Hepatocyte (in vitro differentiated cells): ENCODE data around the gene DPP10. TPM values are rescaled to one million over a fixed set of nuclear protein-coding genes. Genes with fewer than 3 reads are reported as not detected.
"Not testable (repeated sequence)": the region's sequence is repeated elsewhere in the genome, so short reads cannot be mapped to it uniquely, and the experiment has no call there.

Experiments
- DNase-seq: peaks from one replicate; pipeline ENCODE4 v3.0.0-alpha.2; 2016; ENCODE audit warnings: low spot score
- H2AFZ ChIP-seq: fragments of 200-600 bp; sonication (generic); 2 replicates; pipeline ENCODE4 v1.6.0; 2016; ENCODE audit warnings: antibody characterized with exemption, mild to moderate bottlenecking
- H3K27ac ChIP-seq: fragments of 200-600 bp; sonication (generic); 2 replicates; pipeline ENCODE4 v1.5.1; 2016; ENCODE audit warnings: mild to moderate bottlenecking
- H3K27me3 ChIP-seq: fragments of 200-600 bp; sonication (generic); 2 replicates; pipeline ENCODE4 v1.6.1; 2016
- H3K36me3 ChIP-seq: fragments of 200-600 bp; sonication (generic); replicated peaks from 2 replicates; pipeline ENCODE4 v1.5.1; 2016; ENCODE audit warnings: low read depth; ENCODE audit not compliant: insufficient read depth
- H3K4me1 ChIP-seq: fragments of 200-600 bp; sonication (generic); 2 replicates; pipeline ENCODE4 v1.5.1; 2016; ENCODE audit warnings: mild to moderate bottlenecking, moderate library complexity; ENCODE audit not compliant: insufficient read depth
- H3K4me2 ChIP-seq: fragments of 200-600 bp; sonication (generic); 2 replicates; pipeline ENCODE4 v1.6.0; 2016
- H3K4me3 ChIP-seq: fragments of 200-600 bp; sonication (generic); 2 replicates; pipeline ENCODE4 v1.5.1; 2016; ENCODE audit warnings: mild to moderate bottlenecking
- H3K79me2 ChIP-seq: fragments of 200-600 bp; sonication (generic); 2 replicates; pipeline ENCODE4 v1.6.0; 2017; ENCODE audit warnings: mild to moderate bottlenecking
- H3K9me2 ChIP-seq: fragments of 200-600 bp; sonication (generic); replicated peaks from 2 replicates; pipeline ENCODE4 v1.6.0; 2017; ENCODE audit warnings: mild to moderate bottlenecking; ENCODE audit not compliant: insufficient read depth
- H3K9me3 ChIP-seq: fragments of 200-600 bp; sonication (generic); 2 replicates; pipeline ENCODE4 v1.5.1; 2016; ENCODE audit warnings: low read depth, mild to moderate bottlenecking
- H4K20me1 ChIP-seq: fragments of 200-600 bp; sonication (generic); 2 replicates; pipeline ENCODE4 v1.6.0; 2016; ENCODE audit warnings: mild to moderate bottlenecking; ENCODE audit not compliant: insufficient read depth, poor library complexity, severe bottlenecking
- CTCF ChIP-seq: fragments of 200-600 bp; sonication (generic); IDR thresholded peaks from 2 replicates; pipeline ENCODE4 v1.5.1; 2016; ENCODE audit warnings: antibody characterized with exemption, mild to moderate bottlenecking; ENCODE audit not compliant: poor library complexity
- EZH2 ChIP-seq: fragments of 200-600 bp; sonication (generic); IDR thresholded peaks from 2 replicates; pipeline ENCODE4 v1.6.1; 2016; ENCODE audit warnings: antibody characterized with exemption, mild to moderate bottlenecking, borderline replicate concordance
- EZH2phosphoT487 ChIP-seq: fragments of 200-600 bp; sonication (generic); IDR thresholded peaks from one replicate; pipeline ENCODE4 v1.6.1; 2018; ENCODE audit warnings: antibody characterized with exemption, mild to moderate bottlenecking, low read depth, moderate library complexity; ENCODE audit not compliant: unreplicated experiment, severe bottlenecking
- WGBS: methylation state at CpG from one replicate; pipeline ENCODE4 v1.1.6; 2016; ENCODE audit warnings: low lambda C conversion rate; ENCODE audit errors: missing lambda C conversion rate; 5-methylcytosine and 5-hydroxymethylcytosine counted together
- polyA plus RNA-seq: library from polyadenylated mRNA; unstranded; fragments of >200 nt; fragmentation: Nextera tagmentation; extraction: Ambion mirVana; gene quantifications from 2 replicates; pipeline ENCODE4 v1.2.1, GENCODE V29; 2016
- total RNA-seq: library from RNA; depleted of rRNA; stranded (reverse); fragments of >200 nt; gene quantifications from 2 replicates; pipeline ENCODE4 v1.2.3, GENCODE V29; 2014

Gene DPP10
- total and polyA plus RNA-seq, 2 experiments from 2014 or later, result 5.0 to 15.7 TPM

DNA sequence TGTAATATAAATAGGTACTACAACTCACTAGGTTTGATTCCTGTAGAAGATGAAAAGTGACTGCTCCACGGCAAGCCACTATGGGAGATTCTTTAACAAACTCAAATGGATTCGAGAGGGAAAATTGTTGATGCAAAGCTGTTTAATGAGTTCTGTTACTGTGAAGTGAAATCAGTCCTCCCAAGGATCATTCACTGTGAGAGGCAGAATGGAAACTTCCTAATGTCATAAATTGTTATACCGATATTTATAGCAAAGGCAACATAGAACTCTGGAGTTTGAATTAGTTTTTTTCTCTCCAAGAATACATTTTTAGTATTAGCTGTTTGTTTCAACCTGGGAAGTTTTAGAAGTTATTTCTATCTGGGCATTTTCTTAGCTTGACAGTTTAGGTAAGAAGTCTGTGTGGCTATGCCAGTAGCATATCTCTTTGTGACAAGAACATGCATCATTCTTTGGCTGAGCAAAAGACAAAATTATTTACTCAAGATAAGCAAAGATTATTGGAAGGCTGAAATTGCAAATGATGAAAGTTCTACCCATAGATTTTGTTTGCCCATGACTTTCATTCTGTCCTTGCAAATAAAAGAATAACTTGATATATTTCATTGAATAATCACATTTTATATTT, 979.7 kb downstream of the DPP10 start:
- Histone ChIP-seq H3K79me2 (no peaks in the 10 kb centered on the region), H3K4me1 (no peaks in the 10 kb centered on the region), H3K4me3 (no peak overlapping the region), H4K20me1 (no peaks in the 10 kb centered on the region), H3K27me3 (no peaks in the 10 kb centered on the region), H2AFZ (no peak overlapping the region), H3K9me3 (no peaks in the 10 kb centered on the region), H3K4me2 (no peak overlapping the region), H3K27ac (no peak overlapping the region), H3K9me2 (no peaks in the 10 kb centered on the region), H3K36me3 (no peaks in the 10 kb centered on the region)
- 75% methylated on average over 3 of the region's 3 CpGs for WGBS
- no peak for TF ChIP-seq EZH2phosphoT487
- TF ChIP-seq CTCF, result no peak
- TF ChIP-seq EZH2, result no peak
- no peak for DNase-seq

DNA sequence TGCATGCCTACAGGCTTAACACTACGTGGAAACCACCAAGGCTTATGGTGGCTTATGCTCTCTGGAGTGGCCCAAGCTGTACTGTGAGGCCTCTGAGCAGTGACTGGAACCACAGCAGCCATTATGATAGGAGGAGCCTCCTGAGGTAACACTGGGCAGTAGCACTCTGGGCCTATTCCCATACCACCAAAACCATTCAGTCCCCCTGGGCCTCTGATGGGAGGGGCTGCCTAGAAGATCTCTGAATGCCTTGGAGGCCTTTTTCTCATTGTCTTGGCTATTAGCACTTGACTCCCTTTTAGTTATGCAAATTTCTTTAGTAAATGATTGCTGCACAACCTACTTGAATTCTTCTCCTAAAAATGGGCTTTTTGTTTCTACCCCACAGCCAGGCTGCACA, 985.0 kb downstream of the DPP10 start:
- H4K20me1 ChIP-seq, result no peaks in the 10 kb centered on the region
- TF ChIP-seq CTCF (no peak), EZH2 (no peak), EZH2phosphoT487 (no peak)
- no peaks in the 10 kb centered on the region for H3K9me2 ChIP-seq
- H3K4me1 ChIP-seq, result no peaks in the 10 kb centered on the region
- H3K27me3 ChIP-seq, result no peaks in the 10 kb centered on the region
- H3K36me3 ChIP-seq, result no peaks in the 10 kb centered on the region
- no peaks in the 10 kb centered on the region for H3K9me3 ChIP-seq
- H3K4me2 ChIP-seq, result no peak overlapping the region
- DNase-seq, result no peak
- no peak overlapping the region for H2AFZ ChIP-seq
- no peak overlapping the region for H3K4me3 ChIP-seq
- no peak overlapping the region for H3K27ac ChIP-seq
- 94% methylated on average over 1 of the region's 1 CpG for WGBS
- H3K79me2 ChIP-seq, result no peaks in the 10 kb centered on the region

GRCh38 chr2:115440746-115441145, 998.3 kb downstream of the DPP10 start:
- not testable (repeated sequence) for DNase-seq, H3K4me2 ChIP-seq
- WGBS, result 19% methylated on average over 6 of the region's 6 CpGs

GRCh38 chr2:115443539-115444185, 1001.2 kb downstream of the DPP10 start:
- WGBS, result 82% methylated on average over 1 of the region's 1 CpG
- Histone ChIP-seq H3K27me3 (no peaks in the 10 kb centered on the region), H2AFZ (no peak overlapping the region), H3K4me3 (no peak overlapping the region), H3K36me3 (no peaks in the 10 kb centered on the region), H3K4me1 (no peaks in the 10 kb centered on the region), H3K9me2 (no peaks in the 10 kb centered on the region), H3K9me3 (no peaks in the 10 kb centered on the region), H3K4me2 (no peak overlapping the region), H4K20me1 (no peaks in the 10 kb centered on the region), H3K27ac (no peak overlapping the region), H3K79me2 (no peaks in the 10 kb centered on the region)
- no peak for DNase-seq
- TF ChIP-seq EZH2phosphoT487 (no peak), EZH2 (no peak), CTCF (no peak)

More at GRCh38 chr2:115440746-115441145, 998.3 kb downstream of the DPP10 start:
- H3K27ac ChIP-seq, H3K4me3 ChIP-seq, H3K27me3 ChIP-seq, H3K4me1 ChIP-seq, H3K9me3 ChIP-seq, H3K79me2 ChIP-seq, H3K9me2 ChIP-seq, H3K36me3 ChIP-seq, H4K20me1 ChIP-seq: not testable (repeated sequence)
- peak overlapping the region; percentile 23 for H2AFZ ChIP-seq
